SK-N-MC (cell line): Measurements from ENCODE around the gene DUSP16.
"Not testable (repeated sequence)": the region's sequence is repeated elsewhere in the genome, so short reads cannot be mapped to it uniquely, and the experiment has no call there.

Experiments used
- EZH2 ChIP-seq: fragments of 200-600 bp; sonication (generic); IDR thresholded peaks from one replicate; pipeline ENCODE4 v1.6.1; 2017; ENCODE audit warnings: antibody characterized with exemption
- FOXP2 ChIP-seq: optimal IDR thresholded peaks from 2 replicates; pipeline ENCODE3; 2011; ENCODE audit warnings: mild to moderate bottlenecking, moderate library complexity; ENCODE audit not compliant: insufficient read depth; ENCODE audit errors: extremely low read length, control extremely low read depth
- POLR2AphosphoS5 ChIP-seq: IDR thresholded peaks from 2 replicates; pipeline ENCODE4 v1.6.1; 2012; ENCODE audit warnings: mild to moderate bottlenecking, low read depth, low read length, borderline replicate concordance

GRCh38 chr12:12595929-12596328, 33.3 kb upstream of the DUSP16 start:
- TF ChIP-seq POLR2AphosphoS5, EZH2, FOXP2: not testable (repeated sequence)
